Loucy (cell line): ENCODE measurements around the gene MMEL1.

Experiments
- H2AFZ ChIP-seq: fragments of 200-600 bp; sonication (generic); 2 replicates; pipeline ENCODE4 v1.6.0; 2016; ENCODE audit warnings: antibody characterized with exemption, mild to moderate bottlenecking, low read length, moderate library complexity
- H3F3A ChIP-seq: fragments of 200-600 bp; 2 replicates; pipeline ENCODE4 v1.6.0; 2016; ENCODE audit warnings: antibody characterized with exemption, low read depth, mild to moderate bottlenecking
- H3K27me3 ChIP-seq: fragments of 200-600 bp; sonication (generic); 2 replicates; pipeline ENCODE4 v1.6.1; 2014; ENCODE audit warnings: low read length, mild to moderate bottlenecking; ENCODE audit not compliant: insufficient read depth, poor library complexity, severe bottlenecking
- H3K36me3 ChIP-seq: fragments of 200-600 bp; sonication (generic); 2 replicates; pipeline ENCODE4 v1.6.1; 2016; ENCODE audit warnings: low read length; ENCODE audit not compliant: insufficient read depth
- H3K4me1 ChIP-seq: fragments of 200-600 bp; sonication (generic); 2 replicates; pipeline ENCODE4 v1.5.1; 2014; ENCODE audit warnings: low read length, mild to moderate bottlenecking; ENCODE audit not compliant: insufficient read depth, poor library complexity, severe bottlenecking
- H3K4me2 ChIP-seq: fragments of 200-600 bp; sonication (generic); 2 replicates; pipeline ENCODE4 v1.6.0; 2014; ENCODE audit warnings: antibody characterized with exemption, low read length, low read depth, mild to moderate bottlenecking; ENCODE audit not compliant: poor library complexity, severe bottlenecking
- H3K4me3 ChIP-seq: fragments of 200-600 bp; sonication (generic); 2 replicates; pipeline ENCODE4 v1.5.1; 2014; ENCODE audit warnings: low read length, mild to moderate bottlenecking, mixed read lengths; ENCODE audit not compliant: poor library complexity, severe bottlenecking
- H3K79me2 ChIP-seq: fragments of 200-600 bp; sonication (generic); 2 replicates; pipeline ENCODE4 v1.6.1; 2014; ENCODE audit warnings: low read length; ENCODE audit not compliant: insufficient read depth
- H3K9ac ChIP-seq: fragments of 200-600 bp; sonication (generic); 2 replicates; pipeline ENCODE4 v1.6.0; 2014; ENCODE audit warnings: mild to moderate bottlenecking, low read depth, low read length, moderate library complexity; ENCODE audit not compliant: poor library complexity, severe bottlenecking
- H3K9me2 ChIP-seq: fragments of 200-600 bp; sonication (generic); replicated peaks from 2 replicates; pipeline ENCODE4 v1.6.1; 2016; ENCODE audit warnings: low read depth, low read length, mixed read lengths
- H3K9me3 ChIP-seq: fragments of 200-600 bp; sonication (generic); 2 replicates; pipeline ENCODE4 v1.6.1; 2014; ENCODE audit warnings: mild to moderate bottlenecking, antibody characterized with exemption, low read length, low read depth; ENCODE audit not compliant: insufficient read depth
- H4K20me1 ChIP-seq: fragments of 200-600 bp; sonication (generic); 2 replicates; pipeline ENCODE4 v1.6.0; 2014; ENCODE audit warnings: antibody characterized with exemption, low read length, mild to moderate bottlenecking; ENCODE audit not compliant: insufficient read depth, poor library complexity, severe bottlenecking
- EZH2phosphoT487 ChIP-seq: fragments of 200-600 bp; IDR thresholded peaks from 2 replicates; pipeline ENCODE4 v1.6.1; 2018; ENCODE audit warnings: antibody characterized with exemption, mild to moderate bottlenecking, moderate library complexity, borderline replicate concordance
- TF ChIP-seq, protein P1 (sequence below): fragments of 200-600 bp; sonication (generic); conservative IDR thresholded peaks from 2 replicates; pipeline ENCODE4 v1.5.1; 2014; ENCODE audit warnings: mild to moderate bottlenecking, antibody characterized with exemption, low read length

MMEL1 gene

DNA sequence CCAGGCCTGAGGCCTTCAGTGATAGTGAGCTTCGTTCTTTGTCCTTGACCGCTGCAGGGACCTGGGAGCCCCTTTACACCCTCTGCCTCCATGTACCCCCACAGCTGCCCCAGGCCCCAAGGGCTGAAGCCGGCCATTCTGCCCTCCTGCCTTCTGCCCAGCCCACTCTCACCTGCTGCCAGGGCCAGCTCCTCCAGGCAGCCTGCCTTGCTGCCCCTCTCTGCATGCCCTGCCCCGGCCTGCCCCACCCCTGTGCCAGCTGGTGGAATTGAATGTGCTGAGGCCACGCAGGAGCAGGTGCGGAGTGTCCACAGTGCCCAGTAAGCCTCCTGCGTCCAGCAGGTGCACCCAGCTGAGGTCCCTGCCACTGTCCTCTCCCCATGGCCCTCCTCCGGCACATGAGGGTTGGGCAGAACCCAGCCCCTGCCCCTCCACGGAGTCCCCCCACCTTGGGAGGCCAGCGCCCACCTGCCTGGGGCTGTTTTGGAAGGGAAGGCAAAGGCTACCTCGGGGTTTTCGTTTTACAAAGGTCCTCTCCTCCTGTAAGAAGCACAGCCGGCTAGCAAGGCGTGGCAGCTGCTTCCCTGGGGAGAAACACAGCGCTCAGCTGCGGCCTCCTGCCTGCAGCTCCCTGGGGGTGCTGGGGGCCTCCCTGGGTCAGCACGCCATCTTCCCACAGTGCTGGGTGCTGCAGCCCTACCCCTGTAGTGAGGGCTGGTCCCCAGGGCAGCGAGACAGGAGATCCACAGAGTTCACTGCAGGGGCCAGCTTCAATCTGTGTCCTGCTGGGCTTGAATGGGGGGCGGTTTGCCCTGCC, 21.0 kb downstream of the MMEL1 start:
- no peak for TF ChIP-seq EZH2phosphoT487
- TF ChIP-seq, protein P1, sequence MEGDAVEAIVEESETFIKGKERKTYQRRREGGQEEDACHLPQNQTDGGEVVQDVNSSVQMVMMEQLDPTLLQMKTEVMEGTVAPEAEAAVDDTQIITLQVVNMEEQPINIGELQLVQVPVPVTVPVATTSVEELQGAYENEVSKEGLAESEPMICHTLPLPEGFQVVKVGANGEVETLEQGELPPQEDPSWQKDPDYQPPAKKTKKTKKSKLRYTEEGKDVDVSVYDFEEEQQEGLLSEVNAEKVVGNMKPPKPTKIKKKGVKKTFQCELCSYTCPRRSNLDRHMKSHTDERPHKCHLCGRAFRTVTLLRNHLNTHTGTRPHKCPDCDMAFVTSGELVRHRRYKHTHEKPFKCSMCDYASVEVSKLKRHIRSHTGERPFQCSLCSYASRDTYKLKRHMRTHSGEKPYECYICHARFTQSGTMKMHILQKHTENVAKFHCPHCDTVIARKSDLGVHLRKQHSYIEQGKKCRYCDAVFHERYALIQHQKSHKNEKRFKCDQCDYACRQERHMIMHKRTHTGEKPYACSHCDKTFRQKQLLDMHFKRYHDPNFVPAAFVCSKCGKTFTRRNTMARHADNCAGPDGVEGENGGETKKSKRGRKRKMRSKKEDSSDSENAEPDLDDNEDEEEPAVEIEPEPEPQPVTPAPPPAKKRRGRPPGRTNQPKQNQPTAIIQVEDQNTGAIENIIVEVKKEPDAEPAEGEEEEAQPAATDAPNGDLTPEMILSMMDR, result no peak
- H3K79me2 ChIP-seq, result no peaks in the 10 kb centered on the region
- H3F3A ChIP-seq, result no peaks in the 10 kb centered on the region
- no peaks in the 10 kb centered on the region for H3K9me2 ChIP-seq
- H3K9me3 ChIP-seq, result peaks cover 11% of the 10 kb centered on the region; the same call in 1 of the 2 replicates
- H3K27me3 ChIP-seq, result no peaks in the 10 kb centered on the region
- no peaks in the 10 kb centered on the region for H3K36me3 ChIP-seq
- H3K4me2 ChIP-seq, result no peak overlapping the region
- H2AFZ ChIP-seq, result no peak overlapping the region
- H3K9ac ChIP-seq, result no peak overlapping the region
- no peak overlapping the region for H3K4me3 ChIP-seq
- H3K4me1 ChIP-seq, result no peaks in the 10 kb centered on the region
- H4K20me1 ChIP-seq, result no peaks in the 10 kb centered on the region

DNA sequence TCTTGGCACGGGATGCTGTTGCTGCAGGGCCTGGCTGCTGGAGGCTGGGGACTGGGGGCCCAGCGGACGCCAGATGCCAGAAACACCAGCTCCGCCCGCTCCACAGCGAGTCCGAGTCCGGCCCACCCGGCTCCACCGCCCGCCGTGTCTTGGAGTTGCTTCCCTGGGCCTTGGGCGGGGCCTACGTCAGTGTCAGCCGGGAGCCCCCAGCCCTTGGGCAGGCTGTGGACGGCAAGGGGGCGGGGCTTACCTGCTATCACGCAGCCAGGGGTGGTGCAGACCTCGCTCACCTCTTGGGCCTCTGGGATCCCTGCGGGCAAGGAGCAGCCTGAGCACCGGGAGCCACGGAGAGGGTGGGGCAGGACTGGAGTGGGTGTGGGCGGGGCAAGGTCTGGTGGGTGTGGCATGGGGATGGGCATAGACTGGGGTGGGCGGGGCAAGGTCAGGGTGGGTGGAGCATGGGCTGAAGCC, 21.8 kb downstream of the MMEL1 start:
- H3K27me3 ChIP-seq, result no peaks in the 10 kb centered on the region
- no peaks in the 10 kb centered on the region for H3K9me2 ChIP-seq
- H3K4me3 ChIP-seq, result no peak overlapping the region
- H3K4me2 ChIP-seq, result no peak overlapping the region
- H3K9ac ChIP-seq, result no peak overlapping the region
- no peaks in the 10 kb centered on the region for H3K79me2 ChIP-seq
- H2AFZ ChIP-seq, result no peak overlapping the region
- no peaks in the 10 kb centered on the region for H3F3A ChIP-seq
- no peaks in the 10 kb centered on the region for H3K36me3 ChIP-seq
- no peaks in the 10 kb centered on the region for H3K4me1 ChIP-seq
- peaks cover 14% of the 10 kb centered on the region; the same call in 1 of the 2 replicates for H3K9me3 ChIP-seq
- no peaks in the 10 kb centered on the region for H4K20me1 ChIP-seq
- TF ChIP-seq, protein P1, result no peak
- no peak for TF ChIP-seq EZH2phosphoT487

DNA sequence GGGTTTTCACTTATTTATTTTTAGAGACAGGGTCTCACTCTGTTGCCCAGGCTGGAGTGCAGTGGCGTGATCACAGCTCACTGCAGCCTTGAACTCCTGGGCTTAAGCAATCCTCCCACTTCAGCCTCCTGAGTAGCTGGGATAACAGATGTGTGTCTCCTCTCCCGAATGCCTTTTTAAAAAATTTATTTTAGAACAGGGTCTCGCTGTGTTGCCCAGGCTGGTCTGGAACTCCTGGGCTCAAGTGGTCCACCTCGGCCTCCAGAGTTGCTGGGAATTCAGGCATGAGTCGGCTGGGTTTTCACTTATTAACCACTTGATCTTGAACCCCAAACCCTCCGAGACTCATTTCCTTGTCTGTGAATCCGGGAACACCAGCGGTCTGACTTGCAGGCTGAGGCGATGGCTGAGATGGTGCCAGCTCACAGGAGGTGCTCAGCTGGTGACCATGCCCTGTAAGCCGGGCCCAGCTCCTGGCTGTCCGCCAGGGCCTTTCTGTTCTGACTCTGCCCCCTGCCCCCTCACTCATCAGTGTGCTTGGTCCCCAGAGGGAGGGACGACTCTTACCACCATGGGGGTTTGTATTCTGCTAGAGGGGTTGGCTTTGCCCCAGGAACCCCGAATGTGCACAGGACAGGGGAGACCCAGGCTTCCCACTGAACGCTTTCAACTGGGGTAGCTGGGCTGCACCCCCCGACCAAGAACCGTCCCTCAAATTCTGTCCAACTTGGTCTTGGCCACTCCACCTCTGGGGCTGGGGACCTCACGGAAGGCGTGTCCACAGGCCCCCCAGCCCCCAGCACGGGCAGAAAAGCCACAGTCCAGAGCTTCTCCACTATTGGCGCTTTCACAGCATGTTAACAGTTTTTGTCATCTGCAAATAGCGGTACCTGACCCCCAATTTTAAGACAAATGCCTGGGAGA, 22.5 kb downstream of the MMEL1 start:
- no peak overlapping the region for H3K4me2 ChIP-seq
- no peaks in the 10 kb centered on the region for H3K36me3 ChIP-seq
- no peak overlapping the region for H2AFZ ChIP-seq
- H3K79me2 ChIP-seq, result no peaks in the 10 kb centered on the region
- TF ChIP-seq EZH2phosphoT487, result no peak
- TF ChIP-seq, protein P1, result no peak
- no peaks in the 10 kb centered on the region for H4K20me1 ChIP-seq
- no peak overlapping the region for H3K9ac ChIP-seq
- H3K4me3 ChIP-seq, result no peak overlapping the region
- no peaks in the 10 kb centered on the region for H3K27me3 ChIP-seq
- no peaks in the 10 kb centered on the region for H3K4me1 ChIP-seq
- H3F3A ChIP-seq, result no peaks in the 10 kb centered on the region
- no peaks in the 10 kb centered on the region for H3K9me2 ChIP-seq
- peaks cover 14% of the 10 kb centered on the region; the same call in 1 of the 2 replicates for H3K9me3 ChIP-seq
